Measurements from ENCODE around the gene KLHL29. TPM values are rescaled to one million over a fixed set of nuclear protein-coding genes. Genes with fewer than 3 reads are reported as not detected.

Gene KLHL29
- polyA plus RNA-seq, 1 donor from 2014 or later = 42.4 TPM

DNA sequence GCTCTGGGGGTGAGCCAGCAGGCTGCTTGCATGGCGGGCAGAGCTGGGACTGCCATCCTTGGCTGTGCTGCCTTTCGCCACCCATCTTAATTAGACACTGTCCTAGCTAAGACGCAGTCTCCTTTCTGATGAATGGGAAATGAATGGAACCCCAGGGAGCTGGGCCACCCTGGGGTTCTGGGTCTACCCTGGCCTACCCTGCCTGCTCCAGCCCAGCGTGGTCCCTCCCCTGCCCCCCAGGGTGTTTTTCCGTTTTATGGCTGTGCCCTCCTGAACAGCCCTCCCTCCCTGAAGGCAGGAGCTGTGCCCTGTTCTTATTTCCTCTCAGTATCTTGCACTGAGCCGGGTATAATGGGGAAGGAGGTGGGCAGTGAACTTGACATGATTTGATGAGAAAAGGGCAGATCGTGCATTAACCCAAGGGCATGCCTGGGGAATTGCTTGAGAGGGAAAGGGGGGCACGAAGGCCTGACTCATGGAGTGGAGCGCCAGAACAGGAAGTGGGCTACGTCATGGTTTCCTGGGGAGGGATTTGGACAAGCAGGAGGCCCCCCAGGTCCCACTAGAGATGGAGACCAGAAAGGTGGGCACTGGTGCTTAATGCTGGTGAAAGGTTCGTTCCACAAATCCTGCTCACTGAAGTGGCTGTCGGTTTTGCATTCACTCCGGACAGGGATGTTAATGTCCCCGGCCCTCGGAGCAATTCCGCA is 165.0 kb downstream of the KLHL29 start:
- Histone ChIP-seq H3K9me3 (ENCODE audit: low read length) (no peaks in the 10 kb centered on the region), H3K4me2 (ENCODE audit: low read length) (no peak overlapping the region), H4K20me1 (ENCODE audit: insufficient read depth) (peaks cover 14% of the 10 kb centered on the region), H3K79me2 (replicated peaks; ENCODE audit: insufficient read depth, low read length) (no peaks in the 10 kb centered on the region), H3K9ac (ENCODE audit: low read length) (no peak overlapping the region), H2AFZ (ENCODE audit: low read depth, low read length) (no peak overlapping the region), H3F3A (ENCODE audit: insufficient read depth, low read length, poor library complexity, severe bottlenecking) (peaks cover 4% of the 10 kb centered on the region), H3K27ac (ENCODE audit: low read length) (no peak overlapping the region), H3K9me2 (ENCODE audit: insufficient read depth, low read length) (no peaks in the 10 kb centered on the region), H3K36me3 (ENCODE audit: insufficient read depth, low read length) (no peaks in the 10 kb centered on the region), H3K4me3 (ENCODE audit: low read length) (no peak overlapping the region), H3K27me3 (ENCODE audit: insufficient read depth, low read depth, low read length) (no peaks in the 10 kb centered on the region)
- TF ChIP-seq, protein P1, sequence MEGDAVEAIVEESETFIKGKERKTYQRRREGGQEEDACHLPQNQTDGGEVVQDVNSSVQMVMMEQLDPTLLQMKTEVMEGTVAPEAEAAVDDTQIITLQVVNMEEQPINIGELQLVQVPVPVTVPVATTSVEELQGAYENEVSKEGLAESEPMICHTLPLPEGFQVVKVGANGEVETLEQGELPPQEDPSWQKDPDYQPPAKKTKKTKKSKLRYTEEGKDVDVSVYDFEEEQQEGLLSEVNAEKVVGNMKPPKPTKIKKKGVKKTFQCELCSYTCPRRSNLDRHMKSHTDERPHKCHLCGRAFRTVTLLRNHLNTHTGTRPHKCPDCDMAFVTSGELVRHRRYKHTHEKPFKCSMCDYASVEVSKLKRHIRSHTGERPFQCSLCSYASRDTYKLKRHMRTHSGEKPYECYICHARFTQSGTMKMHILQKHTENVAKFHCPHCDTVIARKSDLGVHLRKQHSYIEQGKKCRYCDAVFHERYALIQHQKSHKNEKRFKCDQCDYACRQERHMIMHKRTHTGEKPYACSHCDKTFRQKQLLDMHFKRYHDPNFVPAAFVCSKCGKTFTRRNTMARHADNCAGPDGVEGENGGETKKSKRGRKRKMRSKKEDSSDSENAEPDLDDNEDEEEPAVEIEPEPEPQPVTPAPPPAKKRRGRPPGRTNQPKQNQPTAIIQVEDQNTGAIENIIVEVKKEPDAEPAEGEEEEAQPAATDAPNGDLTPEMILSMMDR (IDR thresholded peaks at IDR 0.05; ENCODE audit: poor library complexity, severe bottlenecking) = no peak
- TF ChIP-seq RAD21 (conservative IDR thresholded peaks at IDR 0.05) (no peak), SMC3 (conservative IDR thresholded peaks at IDR 0.05; ENCODE audit: poor library complexity) (no peak), MXI1 (conservative IDR thresholded peaks at IDR 0.05; ENCODE audit: poor library complexity, severe bottlenecking) (no peak), EZH2 (IDR thresholded peaks at IDR 0.05; ENCODE audit: borderline replicate concordance, insufficient read depth, low read length, poor library complexity, severe bottlenecking) (no peak), POLR2AphosphoS5 (IDR thresholded peaks at IDR 0.05) (no peak), EP300 (conservative IDR thresholded peaks at IDR 0.05; ENCODE audit: poor library complexity, severe bottlenecking) (no peak), TAF1 (IDR thresholded peaks at IDR 0.05; ENCODE audit: low read depth) (no peak)
- TF ChIP-seq, protein P2, sequence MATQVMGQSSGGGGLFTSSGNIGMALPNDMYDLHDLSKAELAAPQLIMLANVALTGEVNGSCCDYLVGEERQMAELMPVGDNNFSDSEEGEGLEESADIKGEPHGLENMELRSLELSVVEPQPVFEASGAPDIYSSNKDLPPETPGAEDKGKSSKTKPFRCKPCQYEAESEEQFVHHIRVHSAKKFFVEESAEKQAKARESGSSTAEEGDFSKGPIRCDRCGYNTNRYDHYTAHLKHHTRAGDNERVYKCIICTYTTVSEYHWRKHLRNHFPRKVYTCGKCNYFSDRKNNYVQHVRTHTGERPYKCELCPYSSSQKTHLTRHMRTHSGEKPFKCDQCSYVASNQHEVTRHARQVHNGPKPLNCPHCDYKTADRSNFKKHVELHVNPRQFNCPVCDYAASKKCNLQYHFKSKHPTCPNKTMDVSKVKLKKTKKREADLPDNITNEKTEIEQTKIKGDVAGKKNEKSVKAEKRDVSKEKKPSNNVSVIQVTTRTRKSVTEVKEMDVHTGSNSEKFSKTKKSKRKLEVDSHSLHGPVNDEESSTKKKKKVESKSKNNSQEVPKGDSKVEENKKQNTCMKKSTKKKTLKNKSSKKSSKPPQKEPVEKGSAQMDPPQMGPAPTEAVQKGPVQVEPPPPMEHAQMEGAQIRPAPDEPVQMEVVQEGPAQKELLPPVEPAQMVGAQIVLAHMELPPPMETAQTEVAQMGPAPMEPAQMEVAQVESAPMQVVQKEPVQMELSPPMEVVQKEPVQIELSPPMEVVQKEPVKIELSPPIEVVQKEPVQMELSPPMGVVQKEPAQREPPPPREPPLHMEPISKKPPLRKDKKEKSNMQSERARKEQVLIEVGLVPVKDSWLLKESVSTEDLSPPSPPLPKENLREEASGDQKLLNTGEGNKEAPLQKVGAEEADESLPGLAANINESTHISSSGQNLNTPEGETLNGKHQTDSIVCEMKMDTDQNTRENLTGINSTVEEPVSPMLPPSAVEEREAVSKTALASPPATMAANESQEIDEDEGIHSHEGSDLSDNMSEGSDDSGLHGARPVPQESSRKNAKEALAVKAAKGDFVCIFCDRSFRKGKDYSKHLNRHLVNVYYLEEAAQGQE (IDR thresholded peaks at IDR 0.05; ENCODE audit: borderline replicate concordance) = no peak

DNA sequence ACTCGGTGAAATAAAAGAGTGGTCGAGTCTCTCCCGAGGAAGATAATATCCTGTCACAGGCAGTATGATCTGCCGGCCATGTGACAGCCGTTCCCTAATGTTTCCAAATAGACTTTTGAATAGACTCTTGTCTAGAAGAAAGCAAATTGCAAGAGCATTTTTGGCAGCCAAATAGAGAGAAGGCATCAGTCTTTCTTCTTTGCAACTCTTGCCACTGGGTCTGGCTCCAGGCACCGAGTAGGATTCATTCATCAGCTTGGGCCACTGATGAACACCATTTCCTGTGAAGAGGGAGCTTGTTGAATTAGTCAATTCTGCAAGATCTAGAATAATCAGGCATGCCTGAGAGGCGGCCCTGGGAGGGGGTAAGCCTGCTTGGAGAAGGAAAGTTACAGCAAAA is 165.6 kb downstream of the KLHL29 start:
- Histone ChIP-seq H3K27me3 (ENCODE audit: insufficient read depth, low read depth, low read length) (no peaks in the 10 kb centered on the region), H3K9me2 (ENCODE audit: insufficient read depth, low read length) (no peaks in the 10 kb centered on the region), H3K4me2 (ENCODE audit: low read length) (no peak overlapping the region), H3K9ac (ENCODE audit: low read length) (no peak overlapping the region), H4K20me1 (ENCODE audit: insufficient read depth) (peaks cover 14% of the 10 kb centered on the region), H3K9me3 (ENCODE audit: low read length) (no peaks in the 10 kb centered on the region), H2AFZ (ENCODE audit: low read depth, low read length) (no peak overlapping the region), H3K4me3 (ENCODE audit: low read length) (no peak overlapping the region), H3K36me3 (ENCODE audit: insufficient read depth, low read length) (no peaks in the 10 kb centered on the region), H3K79me2 (replicated peaks; ENCODE audit: insufficient read depth, low read length) (no peaks in the 10 kb centered on the region), H3K27ac (ENCODE audit: low read length) (no peak overlapping the region), H3F3A (ENCODE audit: insufficient read depth, low read length, poor library complexity, severe bottlenecking) (peaks cover 4% of the 10 kb centered on the region)
- TF ChIP-seq, protein P2 (IDR thresholded peaks at IDR 0.05; ENCODE audit: borderline replicate concordance) = no peak
- no peak for TF ChIP-seq RAD21 (conservative IDR thresholded peaks at IDR 0.05)
- no peak for TF ChIP-seq MXI1 (conservative IDR thresholded peaks at IDR 0.05; ENCODE audit: poor library complexity, severe bottlenecking)
- TF ChIP-seq POLR2AphosphoS5 (IDR thresholded peaks at IDR 0.05) = no peak
- no peak for TF ChIP-seq EZH2 (IDR thresholded peaks at IDR 0.05; ENCODE audit: borderline replicate concordance, insufficient read depth, low read length, poor library complexity, severe bottlenecking)
- no peak for TF ChIP-seq TAF1 (IDR thresholded peaks at IDR 0.05; ENCODE audit: low read depth)
- TF ChIP-seq, protein P1 (IDR thresholded peaks at IDR 0.05; ENCODE audit: poor library complexity, severe bottlenecking) = no peak
- no peak for TF ChIP-seq EP300 (conservative IDR thresholded peaks at IDR 0.05; ENCODE audit: poor library complexity, severe bottlenecking)
- no peak for TF ChIP-seq SMC3 (conservative IDR thresholded peaks at IDR 0.05; ENCODE audit: poor library complexity)
